Lung (tissue), 12 donors: ENCODE measurements around the gene ASCC1. TPM values are rescaled to one million over a fixed set of nuclear protein-coding genes. Genes with fewer than 3 reads are reported as not detected.

Experiments
- ATAC-seq: fragments of 200-7000 bp; cut with Tn5 transposase; one replicate; pipeline ENCODE4 v1.9.1; 2020; ENCODE audit warnings: moderate number of reproducible peaks; ENCODE audit not compliant: insufficient read depth, low FRiP score
- DNase-seq, 3 donors: peaks; one replicate each; pipeline ENCODE4 v3.0.0-alpha.2; 2013 to 2017
- H3K27ac ChIP-seq, 2 donors: one replicate each; pipeline ENCODE4 v1.5.1; 2013; ENCODE audit warnings: mild to moderate bottlenecking in 2 of 2, moderate library complexity in 2 of 2, control low read depth in 1 of 2, inconsistent platforms in 1 of 2, low read depth in 1 of 2, low read length in 1 of 2
- H3K27me3 ChIP-seq, 3 donors: one replicate each; pipeline ENCODE4 v1.5.1; 2013; ENCODE audit warnings: low read length in 2 of 3; ENCODE audit not compliant: control insufficient read depth in 3 of 3, insufficient read depth in 3 of 3
- H3K36me3 ChIP-seq, 4 donors: one replicate each; pipeline ENCODE4 v1.5.1; 2013; ENCODE audit warnings: low read length in 4 of 4, mild to moderate bottlenecking in 1 of 4, moderate library complexity in 1 of 4; ENCODE audit not compliant: control insufficient read depth in 4 of 4, insufficient read depth in 4 of 4
- H3K4me1 ChIP-seq, 5 donors: one replicate each; pipeline ENCODE4 v1.5.1; 2013; ENCODE audit warnings: low read length in 5 of 5, mild to moderate bottlenecking in 2 of 5, moderate library complexity in 1 of 5; ENCODE audit not compliant: control insufficient read depth in 5 of 5, insufficient read depth in 5 of 5
- H3K4me3 ChIP-seq: one replicate; pipeline ENCODE4 v1.5.1; 2013; ENCODE audit warnings: mild to moderate bottlenecking, control low read depth, moderate library complexity
- H3K9ac ChIP-seq, 2 donors: one replicate each; pipeline ENCODE4 v1.5.1; 2013; ENCODE audit warnings: low read length in 2 of 2, control low read depth in 1 of 2; ENCODE audit not compliant: insufficient read depth in 1 of 2
- H3K9me3 ChIP-seq, 4 donors: one replicate each; pipeline ENCODE4 v1.5.1; 2013; ENCODE audit warnings: low read length in 3 of 4, mild to moderate bottlenecking in 1 of 4, moderate library complexity in 1 of 4; ENCODE audit not compliant: control insufficient read depth in 4 of 4, insufficient read depth in 3 of 4
- CTCF ChIP-seq: IDR thresholded peaks from 2 replicates; pipeline ENCODE4 v1.5.1; 2012; ENCODE audit warnings: mild to moderate bottlenecking; ENCODE audit errors: control extremely low read depth, extremely low read depth
- WGBS, 2 donors: extraction: QIAGEN DNeasy Blood & Tissue Kit; methylation state at CpG; one replicate each; pipeline ENCODE4 v1.1.7; 2013; 5-methylcytosine and 5-hydroxymethylcytosine counted together
- polyA plus RNA-seq, 2 donors: library from polyadenylated mRNA; stranded (reverse); fragments of 200-250 nt; gene quantifications; one replicate each; pipeline ENCODE4 v1.2.1, GENCODE V29; 2013
- total RNA-seq, 2 donors: library from RNA; depleted of rRNA in 1 of 2; stranded (reverse); fragments of >200 nt in 1 of 2; gene quantifications; one replicate each; pipeline ENCODE4 v1.2.1, GENCODE V29; 2014 to 2021
- donor health status: control.
- donor health status: control.
- donor health status: Bipolar disorder and iron deficiency.
- donor health status: healthy.
- donor health status: DM: yes; HTN: yes; CAD: no.

The ASCC1 gene
- total and polyA plus RNA-seq, 4 donors = 9.0 to 29.9 (median 24.2) TPM

- H3K27me3 ChIP-seq = no peaks in the 10 kb centered on the region
- ATAC-seq (no peak), DNase-seq (no peak)
- no peak overlapping the region for H3K9ac ChIP-seq
- peaks cover 0 to 13% (median 0%) of the 10 kb centered on the region in 5 donors for H3K4me1 ChIP-seq
- no peak overlapping the region for H3K27ac ChIP-seq
- no peaks in the 10 kb centered on the region for H3K9me3 ChIP-seq
- whole genome bisulfite sequencing, 2 donors = 67 to 77% methylated on average over 5 of the region's 5 CpGs
- TF ChIP-seq CTCF = no peak
- H3K36me3 ChIP-seq = peaks cover 0 to 5% (median 0%) of the 10 kb centered on the region in 4 donors
- no peak overlapping the region for H3K4me3 ChIP-seq
These were observed 139.3 kb downstream of the ASCC1 start for GRCh38 chr10:72076756-72077155.

DNA sequence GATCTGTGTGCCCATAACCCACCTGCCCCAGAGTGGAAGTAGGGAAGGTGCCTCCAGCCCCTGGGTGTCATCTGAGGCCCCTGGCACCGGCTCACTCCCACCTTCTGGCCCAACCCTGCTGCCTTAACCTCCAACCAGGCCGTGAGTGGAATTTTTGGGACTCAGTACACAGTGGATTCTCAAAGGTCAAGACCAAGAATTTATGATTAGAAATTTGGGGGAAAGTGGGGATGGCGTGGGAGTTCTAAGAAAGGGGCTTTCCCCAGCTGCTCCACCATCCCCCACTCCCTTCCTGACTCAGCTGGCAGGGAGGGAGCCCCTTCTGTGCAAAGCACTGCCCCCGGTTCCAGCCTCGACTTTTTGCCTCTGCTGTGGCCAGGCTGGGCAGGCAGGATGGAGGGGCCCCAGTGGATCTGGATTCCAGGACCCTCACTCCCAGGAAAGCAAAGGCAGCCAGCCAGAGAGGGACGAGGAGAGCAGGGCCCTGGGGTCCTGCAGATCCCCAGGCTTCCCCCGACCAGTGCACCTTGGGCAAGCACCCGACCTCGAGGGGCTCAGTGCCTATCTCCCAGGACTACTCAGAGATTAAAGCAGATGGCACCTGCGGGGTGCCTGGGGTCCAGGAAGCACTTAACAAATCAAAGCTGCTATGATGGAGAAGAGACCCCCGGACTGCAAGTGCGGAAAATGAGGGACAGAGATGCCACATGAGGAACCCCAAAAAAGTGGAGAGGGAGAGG is 140.5 kb downstream of the ASCC1 start:
- H3K4me3 ChIP-seq = no peak overlapping the region
- H3K27ac ChIP-seq = no peak overlapping the region
- H3K9me3 ChIP-seq = no peaks in the 10 kb centered on the region
- H3K9ac ChIP-seq = no peak overlapping the region
- 73 to 88% methylated on average over 12 of the region's 12 CpGs for WGBS, 2 donors
- TF ChIP-seq CTCF = no peak
- H3K27me3 ChIP-seq = no peaks in the 10 kb centered on the region
- ATAC-seq (no peak), DNase-seq (no peak)
- peaks cover 0 to 5% (median 0%) of the 10 kb centered on the region in 4 donors for H3K36me3 ChIP-seq
- peaks cover 0 to 13% (median 2%) of the 10 kb centered on the region in 5 donors for H3K4me1 ChIP-seq

DNA sequence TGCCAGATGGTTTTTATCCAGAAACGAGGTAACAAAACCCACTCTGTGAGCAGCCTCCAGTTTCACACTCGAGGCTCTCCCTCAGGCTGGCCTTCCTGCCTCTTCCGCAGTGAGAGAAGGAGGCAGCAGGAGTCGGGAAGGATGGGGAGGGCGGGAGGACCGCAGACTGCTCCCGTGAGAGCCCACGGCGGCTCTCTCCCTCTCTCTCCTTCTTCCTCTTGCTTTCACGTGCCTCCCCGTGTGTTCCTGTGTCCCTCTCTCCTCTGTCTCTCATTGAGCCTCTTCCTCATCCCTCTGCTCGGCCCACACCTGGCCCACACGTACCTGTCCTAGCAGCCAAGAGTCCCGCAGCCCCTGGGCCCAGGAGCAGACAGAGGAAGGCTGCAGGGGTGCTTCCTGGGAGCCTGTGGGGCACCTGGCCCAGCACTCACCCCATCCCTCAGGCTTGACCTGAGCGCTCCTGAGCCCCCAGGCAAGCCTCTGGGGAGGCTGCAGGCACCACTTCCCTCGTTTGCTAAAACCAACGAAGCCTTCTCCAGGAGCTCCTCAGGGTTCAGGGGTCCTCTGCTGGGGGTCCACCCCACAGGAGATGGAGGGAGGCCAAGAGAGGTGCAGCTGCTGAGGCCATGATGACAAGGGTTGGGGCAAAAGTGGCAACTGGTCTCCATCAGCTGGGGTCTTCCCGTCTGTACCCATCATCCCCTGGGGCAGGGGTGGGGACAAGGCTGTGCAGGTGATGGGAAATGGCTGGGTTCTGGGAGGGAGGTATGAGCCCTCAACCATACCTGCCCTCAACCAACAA is 141.3 kb downstream of the ASCC1 start:
- no peak for DNase-seq
- ATAC-seq = no peak
- no peak overlapping the region for H3K27ac ChIP-seq
- peaks cover 0 to 7% (median 0%) of the 10 kb centered on the region in 4 donors for H3K36me3 ChIP-seq
- TF ChIP-seq CTCF = no peak
- no peak overlapping the region for H3K4me3 ChIP-seq
- 77 to 79% methylated on average over 18 of the region's 18 CpGs for WGBS, 2 donors
- no peaks in the 10 kb centered on the region for H3K9me3 ChIP-seq
- H3K9ac ChIP-seq = no peak overlapping the region
- H3K27me3 ChIP-seq = no peaks in the 10 kb centered on the region
- H3K4me1 ChIP-seq = peaks cover 0 to 11% (median 2%) of the 10 kb centered on the region in 5 donors
